HG02981 (cell line): ENCODE results near the gene TM7SF3.

Experiments
- ATAC-seq: cut with Tn5 transposase; IDR thresholded peaks from one replicate; pipeline ENCODE4 v1.9.1; 2021; ENCODE audit warnings: mild to moderate bottlenecking, moderate library complexity; ENCODE audit not compliant: unreplicated experiment

TM7SF3 gene

GRCh38 chr12:26935636-26936378 is 78.4 kb downstream of the TM7SF3 start:
- ATAC-seq: no peak

DNA sequence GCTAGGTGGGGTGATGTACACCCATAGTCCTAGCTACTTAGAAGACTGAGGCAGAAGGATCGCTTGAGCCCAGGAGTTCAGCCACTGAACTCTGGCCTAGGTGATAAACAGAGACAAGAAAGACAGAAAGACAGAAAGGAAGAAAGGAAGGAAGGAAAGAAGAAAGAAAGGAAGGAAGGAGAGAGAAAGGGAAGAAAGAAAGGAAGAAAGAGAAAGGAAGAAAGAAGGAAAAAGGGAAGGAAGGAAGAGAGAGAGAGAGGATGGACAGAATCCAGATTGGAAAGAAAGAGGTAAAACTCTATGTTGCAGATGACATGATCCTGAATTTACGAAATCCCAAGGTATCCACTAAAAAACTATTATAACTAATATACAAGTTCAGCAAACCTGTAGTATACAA is 84.6 kb downstream of the TM7SF3 start:
- ATAC-seq: no peak

DNA sequence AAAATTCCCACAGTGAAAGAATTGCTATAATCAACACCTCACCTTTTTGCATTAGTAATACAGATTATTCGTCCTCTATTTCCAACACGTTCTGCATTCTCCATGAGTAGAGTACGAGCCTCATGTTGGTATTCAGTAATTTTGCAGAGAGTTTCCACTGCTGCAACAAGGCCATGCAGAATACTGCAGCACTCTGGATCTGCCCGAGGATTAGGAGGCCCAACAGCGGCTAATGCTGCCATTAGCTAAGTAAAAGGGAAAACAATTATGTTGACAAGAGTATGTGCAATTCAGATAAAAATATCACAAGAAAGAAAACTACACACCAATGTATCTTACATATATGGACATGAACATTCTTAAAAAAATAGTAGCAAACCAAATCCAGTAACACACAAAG is 85.5 kb downstream of the TM7SF3 start:
- ATAC-seq: no peak
